Progenitor cell of endocrine pancreas (in vitro differentiated cells): Measurements from ENCODE around the gene IDI2. TPM values are rescaled to one million over a fixed set of nuclear protein-coding genes. Genes with fewer than 3 reads are reported as not detected.

Experiments used
- DNase-seq: peaks from one replicate; pipeline ENCODE4 v3.0.0; 2021; ENCODE audit warnings: low spot score; ENCODE audit not compliant: unreplicated experiment
- H3K27ac Mint-ChIP-seq: 2 replicates; pipeline ENCODE4 v1.8.0; 2021; ENCODE audit warnings: mild to moderate bottlenecking, moderate library complexity, mixed read lengths
- H3K27me3 Mint-ChIP-seq: 2 replicates; pipeline ENCODE4 v1.8.0; 2021; ENCODE audit warnings: mixed read lengths
- H3K36me3 Mint-ChIP-seq: 2 replicates; pipeline ENCODE4 v1.8.0; 2022; ENCODE audit warnings: mixed read lengths; ENCODE audit not compliant: insufficient read depth
- H3K4me1 Mint-ChIP-seq: 2 replicates; pipeline ENCODE4 v1.8.0; 2021; ENCODE audit warnings: low read depth, mixed read lengths
- H3K4me3 Mint-ChIP-seq: 2 replicates; pipeline ENCODE4 v1.8.0; 2021; ENCODE audit warnings: low read depth, mild to moderate bottlenecking, moderate library complexity, mixed read lengths
- H3K9me3 Mint-ChIP-seq: 2 replicates; pipeline ENCODE4 v1.8.0; 2021; ENCODE audit warnings: low read depth, mixed read lengths
- CTCF ChIP-seq: fragments of 200-600 bp; sonication (generic); IDR thresholded peaks from one replicate; pipeline ENCODE4 v1.5.0; 2021; ENCODE audit warnings: antibody characterized with exemption, mild to moderate bottlenecking; ENCODE audit not compliant: unreplicated experiment
- total RNA-seq: library from RNA; stranded (reverse); gene quantifications from 2 replicates; pipeline ENCODE4 v1.2.1, GENCODE V29; 2021

The IDI2 gene
- total RNA-seq, 1 donor from 2014 or later, result not detected

DNA sequence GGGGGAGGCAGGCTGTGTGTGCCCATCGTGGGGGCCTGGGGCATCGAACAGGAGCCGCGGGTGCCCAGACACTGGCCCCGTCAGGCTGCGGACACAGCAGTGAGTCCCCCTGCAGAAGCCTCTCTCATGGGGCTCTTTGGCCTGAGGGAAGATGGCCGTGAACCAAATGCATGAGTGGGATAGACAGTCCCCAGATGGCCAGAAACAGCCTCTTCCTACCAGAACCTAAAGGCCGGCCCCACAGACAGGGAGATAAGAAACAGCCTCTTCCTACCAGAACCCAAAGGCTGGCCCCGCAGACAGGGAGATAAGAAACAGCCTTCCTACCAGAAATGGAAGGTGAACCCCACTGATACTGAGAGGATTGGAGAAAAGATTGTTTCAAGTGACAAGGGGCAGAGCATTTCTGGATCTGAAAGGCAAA is 16.6 kb downstream of the IDI2 start:
- Mint-ChIP-seq H3K9me3 (no peaks in the 10 kb centered on the region), H3K27me3 (no peaks in the 10 kb centered on the region), H3K4me1 (no peaks in the 10 kb centered on the region), H3K4me3 (no peak overlapping the region), H3K27ac (no peak overlapping the region), H3K36me3 (peaks cover 42% of the 10 kb centered on the region)
- TF ChIP-seq CTCF, result no peak
- DNase-seq, result no peak

DNA sequence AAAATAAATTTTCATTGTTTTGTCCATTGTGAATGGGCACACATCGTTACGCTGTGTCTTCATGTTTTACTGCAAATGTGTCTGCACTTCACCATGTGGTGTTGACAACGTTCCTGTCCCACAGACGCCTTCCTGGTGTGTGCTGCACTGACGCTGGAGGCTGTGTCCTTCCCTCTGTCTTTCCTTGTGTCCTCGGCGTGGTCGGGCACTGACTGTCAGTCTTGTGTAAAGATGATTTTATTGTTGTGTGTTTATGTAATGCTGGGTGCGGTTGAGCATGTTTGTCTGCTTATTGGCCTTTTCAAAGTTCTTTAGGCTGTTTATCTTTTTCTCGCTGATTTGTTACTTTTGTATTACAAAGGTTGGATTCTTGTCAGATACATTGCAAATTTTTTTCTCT is 18.1 kb downstream of the IDI2 start:
- H3K9me3 Mint-ChIP-seq, result peaks cover 5% of the 10 kb centered on the region
- DNase-seq, result no peak
- no peaks in the 10 kb centered on the region for H3K27me3 Mint-ChIP-seq
- no peak overlapping the region for H3K27ac Mint-ChIP-seq
- H3K36me3 Mint-ChIP-seq, result peaks cover 48% of the 10 kb centered on the region
- TF ChIP-seq CTCF, result no peak
- H3K4me3 Mint-ChIP-seq, result no peak overlapping the region
- H3K4me1 Mint-ChIP-seq, result no peaks in the 10 kb centered on the region

DNA sequence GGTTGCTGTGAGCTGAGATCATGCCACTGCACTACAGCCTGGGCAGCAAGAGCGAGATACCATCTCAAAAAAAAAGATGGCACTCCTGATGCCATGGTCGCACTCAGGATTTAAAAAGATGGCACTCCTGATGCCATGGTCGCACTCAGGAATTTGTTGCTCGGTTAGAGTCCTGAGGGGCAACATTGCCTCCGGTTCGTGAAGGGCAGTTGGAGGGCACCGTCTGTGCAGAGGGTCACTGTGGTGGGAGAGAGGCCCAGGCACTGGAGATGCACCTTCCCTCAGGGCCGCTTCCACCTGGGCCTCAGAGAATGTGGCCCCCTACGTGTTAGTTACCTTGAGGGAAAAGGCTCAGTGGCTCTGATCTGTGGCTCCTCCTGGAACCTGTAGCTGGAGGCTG is 19.1 kb downstream of the IDI2 start:
- Mint-ChIP-seq H3K4me1 (no peaks in the 10 kb centered on the region), H3K27ac (no peak overlapping the region), H3K36me3 (peaks cover 46% of the 10 kb centered on the region), H3K27me3 (no peaks in the 10 kb centered on the region), H3K4me3 (no peak overlapping the region), H3K9me3 (peaks cover 10% of the 10 kb centered on the region)
- DNase-seq, result no peak
- no peak for TF ChIP-seq CTCF

GRCh38 chr10:1003884-1004670 is 21.6 kb downstream of the IDI2 start:
- no peak overlapping the region for H3K4me3 Mint-ChIP-seq
- H3K4me1 Mint-ChIP-seq, result no peaks in the 10 kb centered on the region
- no peaks in the 10 kb centered on the region for H3K27me3 Mint-ChIP-seq
- DNase-seq, result no peak
- H3K9me3 Mint-ChIP-seq, result peaks cover 14% of the 10 kb centered on the region
- no peak for TF ChIP-seq CTCF
- H3K36me3 Mint-ChIP-seq, result peaks cover 51% of the 10 kb centered on the region
- no peak overlapping the region for H3K27ac Mint-ChIP-seq

DNA sequence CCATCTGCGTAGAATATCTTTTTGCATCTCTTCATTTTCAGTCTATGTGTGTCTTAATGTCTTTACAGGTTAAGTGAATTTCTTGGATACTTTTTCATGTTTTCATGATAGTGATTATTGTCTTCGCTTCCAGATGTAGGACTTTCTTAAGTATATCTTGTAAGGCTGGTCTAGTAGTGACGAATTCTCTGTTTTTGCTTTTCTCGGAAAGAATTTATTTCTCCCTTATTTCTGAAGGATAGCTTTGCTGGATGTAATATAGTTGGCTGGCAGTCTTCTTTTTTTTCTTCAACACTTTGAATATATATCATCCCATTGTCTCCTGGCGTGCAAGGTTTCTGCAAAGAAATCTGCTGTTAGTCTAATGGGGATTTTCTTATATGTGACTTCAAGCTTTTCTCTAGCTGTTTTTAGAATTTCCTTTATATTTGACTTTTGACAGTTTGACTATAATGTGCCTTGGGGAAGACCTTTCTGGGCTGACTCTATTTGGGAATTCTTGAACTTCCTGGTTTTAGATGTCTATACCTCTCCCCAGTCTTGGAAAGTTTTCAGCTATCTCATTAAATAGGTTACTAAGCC is 23.1 kb downstream of the IDI2 start:
- Mint-ChIP-seq H3K4me1 (no peaks in the 10 kb centered on the region), H3K4me3 (no peak overlapping the region), H3K9me3 (peaks cover 14% of the 10 kb centered on the region), H3K27me3 (no peaks in the 10 kb centered on the region), H3K36me3 (peaks cover 53% of the 10 kb centered on the region), H3K27ac (no peak overlapping the region)
- DNase-seq, result no peak
- no peak for TF ChIP-seq CTCF
